GM19452 (cell line): Measurements from ENCODE around the gene PLXND1.

ENCODE experiments used
- ATAC-seq: cut with Tn5 transposase; IDR thresholded peaks from one replicate; pipeline ENCODE4 v1.9.1; 2021; ENCODE audit not compliant: unreplicated experiment

PLXND1 gene

DNA sequence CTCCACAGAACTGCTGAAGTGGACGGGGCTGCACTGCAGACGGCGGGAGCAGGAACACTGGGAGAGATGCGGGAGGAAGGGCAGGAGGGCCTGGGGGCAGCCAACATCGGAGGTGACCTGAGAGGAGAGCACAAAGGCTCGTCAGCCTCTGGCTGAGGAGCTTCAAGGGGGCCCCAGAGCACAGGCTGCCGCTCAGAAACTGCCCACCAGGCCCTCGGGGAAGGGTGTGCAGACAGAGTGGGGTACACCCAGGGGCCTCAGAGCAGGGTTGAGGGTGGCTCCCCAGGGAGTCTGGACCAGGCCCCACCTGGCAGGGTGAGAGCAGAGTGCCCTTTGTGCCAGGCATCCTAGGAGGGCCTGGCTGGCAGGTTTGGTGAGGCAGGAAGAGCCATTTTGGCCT is 92.8 kb downstream of the PLXND1 start:
- ATAC-seq = no peak

DNA sequence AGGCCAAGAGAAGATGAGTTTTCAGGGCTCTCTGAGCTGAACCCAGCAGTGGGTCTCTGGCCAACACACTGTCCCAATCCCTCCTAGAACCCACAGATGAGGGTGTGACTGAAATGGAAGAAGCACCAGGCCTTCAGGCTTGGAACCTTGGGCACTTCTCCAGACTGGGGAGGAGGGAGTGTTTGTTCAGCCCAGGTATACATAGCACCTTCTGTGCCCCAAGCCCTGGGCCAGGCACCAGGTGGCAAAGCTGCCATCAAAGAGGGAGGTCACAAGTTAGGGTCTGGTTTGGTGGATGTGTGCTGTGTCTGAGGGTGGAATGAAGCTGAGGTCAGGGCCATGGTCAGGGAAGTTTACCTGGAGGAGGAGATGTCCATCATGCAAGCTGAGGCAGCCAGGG is 93.9 kb downstream of the PLXND1 start:
- ATAC-seq = no peak

DNA sequence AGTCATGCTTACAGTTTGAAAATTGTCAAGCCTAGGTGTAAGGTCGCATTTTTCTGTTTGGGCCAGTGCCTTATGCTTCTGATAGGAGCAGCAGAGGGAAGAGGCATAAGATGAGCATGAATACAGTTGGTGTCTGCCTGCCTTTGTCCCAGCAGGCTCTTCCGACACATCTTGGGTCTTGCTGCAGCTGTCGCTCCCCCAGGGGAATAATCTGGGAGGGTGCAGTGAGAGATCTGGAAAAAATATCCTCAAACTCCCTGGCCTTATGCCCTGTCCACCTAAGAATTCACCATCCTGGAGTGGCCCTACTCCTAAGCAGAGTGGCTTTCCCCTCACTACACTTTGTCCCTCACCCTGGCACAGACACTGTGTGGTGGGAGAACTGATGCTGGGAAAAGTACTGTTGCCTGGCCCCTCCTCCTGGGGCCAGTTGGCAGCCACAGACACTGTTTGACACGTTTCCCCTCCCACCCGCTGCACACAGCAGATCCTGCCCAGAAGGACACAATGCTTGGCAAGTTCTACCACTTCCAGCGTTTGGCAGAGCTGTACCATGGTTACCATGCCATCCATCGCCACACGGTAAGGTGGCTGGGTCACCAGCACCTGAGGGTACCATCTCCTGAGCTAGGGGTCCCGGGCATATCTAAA is 99.2 kb downstream of the PLXND1 start:
- no peak for ATAC-seq

GRCh38 chr3:129506231-129506742 is 100.2 kb downstream of the PLXND1 start:
- no peak for ATAC-seq

GRCh38 chr3:129505341-129505740 is 101.1 kb downstream of the PLXND1 start:
- no peak for ATAC-seq
